GF-D8 (cell line): Measurements from ENCODE around the gene AK2.
A peak's percentile ranks its signal among the peaks of the same experiment; 100 is the strongest.
"Not testable (repeated sequence)": the region's sequence is repeated elsewhere in the genome, so short reads cannot be mapped to it uniquely, and the experiment has no call there.

Experiments
- DNase-seq: peaks from one replicate; lab custom pipeline; 2025; lab: John Stamatoyannopoulos, UW

Gene AK2

GRCh38 chr1:33050221-33051076 lies 13.8 kb upstream of the AK2 start:
- DNase-seq: no peak

DNA sequence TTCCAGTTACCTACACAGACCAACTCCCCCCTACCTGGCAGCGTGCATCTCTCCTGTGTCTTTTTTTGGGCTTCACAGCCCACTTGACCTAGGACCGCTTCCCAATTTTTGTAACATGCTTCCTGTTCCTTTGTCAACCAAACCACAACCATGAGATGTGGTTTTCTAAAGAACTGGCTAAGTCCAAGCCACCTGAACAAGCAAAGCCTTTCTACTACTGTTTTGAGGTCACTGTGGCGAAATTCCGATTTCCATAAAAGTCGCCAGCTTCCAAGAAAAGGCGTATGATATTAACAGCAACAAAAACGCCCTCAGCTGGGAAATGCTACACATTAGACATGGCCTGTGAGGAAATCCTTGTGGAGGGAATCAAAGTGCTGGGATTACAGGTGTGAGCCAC lies 12.7 kb upstream of the AK2 start:
- DNase-seq: peak; percentile 87

DNA sequence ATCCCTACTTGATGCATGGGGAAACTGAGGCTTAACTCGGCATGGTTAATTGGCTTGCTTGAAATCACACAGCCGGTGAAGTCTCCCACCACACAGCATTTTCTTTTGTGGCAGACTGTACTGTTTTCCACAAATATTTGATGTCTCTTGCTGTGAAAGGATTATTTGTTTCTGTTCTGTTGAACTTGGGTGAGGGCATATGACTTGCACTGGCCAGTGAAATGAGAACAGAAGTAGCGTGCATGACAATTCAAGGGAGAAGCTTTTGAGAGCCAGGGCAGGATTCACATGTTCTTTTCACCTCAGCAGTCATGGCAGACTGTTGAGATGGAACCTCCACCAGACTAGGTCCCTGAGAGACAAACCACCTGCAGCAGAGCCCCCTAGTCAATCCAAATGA lies 11.7 kb upstream of the AK2 start:
- no peak for DNase-seq

DNA sequence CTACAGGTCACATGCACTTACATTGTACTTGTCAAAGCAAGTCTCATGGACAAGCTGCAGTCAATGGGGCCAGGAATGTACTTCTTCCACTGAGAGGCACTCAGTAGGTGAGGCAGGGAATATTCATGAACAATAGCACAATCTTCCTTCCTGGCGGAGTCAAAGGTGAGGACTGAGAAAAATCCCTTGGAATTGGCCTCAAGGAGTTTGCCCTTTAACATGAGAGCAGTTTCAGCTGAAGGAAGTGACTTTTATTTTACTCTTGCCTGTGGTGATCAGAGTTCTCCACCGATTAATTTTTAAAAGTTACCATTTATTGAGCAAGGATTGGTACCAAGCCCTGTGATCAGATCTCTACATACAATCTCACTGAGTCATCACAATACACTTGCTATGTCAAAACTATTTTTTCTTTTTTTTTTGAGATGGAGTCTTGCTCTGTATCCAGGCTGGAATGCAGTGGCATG lies 11.2 kb upstream of the AK2 start:
- DNase-seq: no peak

DNA sequence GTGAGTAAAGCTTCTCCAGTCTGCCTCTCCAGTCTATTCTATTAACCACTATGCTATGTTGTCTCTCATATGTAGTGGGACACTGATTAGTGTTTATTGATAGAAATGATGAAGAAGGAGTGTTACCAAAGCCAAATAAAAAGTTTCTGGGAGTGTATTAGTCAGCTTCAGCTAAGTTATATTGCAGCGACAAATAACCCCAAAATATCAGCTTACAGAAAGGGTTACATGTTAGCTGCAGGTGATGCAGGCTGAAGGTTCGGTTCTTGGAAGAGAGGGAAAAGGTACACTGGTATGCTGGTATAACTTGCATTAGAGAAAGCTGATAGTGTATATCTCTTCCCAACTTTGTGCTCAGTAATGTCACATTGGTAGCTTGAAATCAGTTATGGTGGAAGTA lies 10.6 kb upstream of the AK2 start:
- DNase-seq: no peak

DNA sequence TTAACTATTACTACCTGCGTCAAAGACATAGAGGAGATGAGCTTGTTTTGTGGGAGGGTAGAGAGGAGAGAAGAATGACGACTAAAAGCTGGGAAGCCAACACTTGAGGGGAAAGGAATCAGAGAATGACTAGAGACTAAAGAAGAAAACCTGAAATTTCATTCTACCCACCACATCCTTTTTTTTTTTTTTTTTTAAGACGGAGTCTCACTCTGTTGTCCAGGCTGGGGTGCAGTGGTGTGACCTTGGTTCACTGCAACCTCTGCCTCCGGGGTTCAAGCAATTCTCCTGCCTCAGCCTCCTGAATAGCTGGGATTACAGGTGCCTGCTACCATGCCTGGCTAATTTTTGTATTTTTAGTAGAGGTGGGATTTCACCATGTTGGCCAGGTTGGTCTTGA lies 9.6 kb upstream of the AK2 start:
- not testable (repeated sequence) for DNase-seq

DNA sequence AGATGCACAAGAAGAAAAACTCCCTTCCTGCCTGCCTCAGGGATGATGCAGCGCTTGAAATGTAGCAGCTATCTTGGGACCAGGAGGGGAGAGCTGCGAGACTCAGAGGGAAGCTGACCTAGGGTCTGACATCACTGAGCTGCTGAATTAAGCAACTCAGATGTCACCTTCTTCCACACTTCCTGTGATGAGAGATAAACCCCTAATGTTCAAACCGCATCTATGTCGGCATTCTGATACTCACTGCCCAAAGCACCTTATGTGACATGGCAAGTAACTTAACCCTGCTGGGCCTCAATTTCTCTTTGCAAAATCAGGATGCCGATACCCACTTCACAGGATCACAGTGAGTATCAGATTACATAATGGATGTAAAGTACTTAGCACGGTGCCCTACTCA lies 9.1 kb upstream of the AK2 start:
- DNase-seq: peak; percentile 97

DNA sequence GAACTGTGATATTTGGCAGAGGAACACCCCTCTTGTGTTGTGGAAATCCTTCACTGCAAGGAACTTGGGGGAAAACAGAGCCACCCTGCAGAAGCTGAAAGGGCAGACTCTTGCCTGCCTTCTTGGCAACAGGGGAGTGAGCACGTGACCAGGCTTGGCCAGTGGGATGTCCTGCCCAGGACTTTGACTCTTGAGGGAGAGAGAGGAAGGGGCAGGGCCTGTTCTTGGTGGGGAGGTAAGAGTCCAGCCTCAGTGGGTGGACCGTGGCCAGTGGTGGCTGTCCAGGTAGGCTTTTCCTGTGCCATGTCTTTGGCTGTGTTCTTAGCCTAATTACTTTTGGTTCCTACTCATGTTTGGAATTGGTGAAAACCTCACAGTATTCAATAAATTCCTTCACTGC lies 8.6 kb upstream of the AK2 start:
- DNase-seq: no peak

GRCh38 chr1:33043267-33044092 lies 6.8 kb upstream of the AK2 start:
- no peak for DNase-seq

GRCh38 chr1:33042831-33043230 lies 6.1 kb upstream of the AK2 start:
- no peak for DNase-seq

DNA sequence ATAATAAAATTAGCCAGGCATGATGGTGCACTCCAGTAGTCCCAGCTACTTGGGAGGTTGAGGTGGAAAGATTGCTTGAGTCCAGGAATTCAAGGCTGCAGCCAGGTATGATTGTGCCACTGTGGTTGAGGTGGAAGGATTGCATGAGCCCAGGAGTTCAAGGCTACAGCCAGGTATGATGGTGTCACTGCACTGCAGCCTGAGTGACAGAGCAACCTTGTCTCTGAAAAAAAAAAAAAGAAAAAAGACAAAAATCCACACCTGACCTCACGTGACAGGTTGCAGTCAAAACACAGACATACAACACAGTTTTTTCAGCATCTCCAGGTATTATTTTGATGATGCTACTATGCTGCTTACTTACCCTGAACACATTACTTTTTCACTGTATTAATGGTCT lies 4.3 kb upstream of the AK2 start:
- no peak for DNase-seq

- DNase-seq: peak; percentile 83
These were observed 3.2 kb upstream of the AK2 start for GRCh38 chr1:33039840-33040239.

DNA sequence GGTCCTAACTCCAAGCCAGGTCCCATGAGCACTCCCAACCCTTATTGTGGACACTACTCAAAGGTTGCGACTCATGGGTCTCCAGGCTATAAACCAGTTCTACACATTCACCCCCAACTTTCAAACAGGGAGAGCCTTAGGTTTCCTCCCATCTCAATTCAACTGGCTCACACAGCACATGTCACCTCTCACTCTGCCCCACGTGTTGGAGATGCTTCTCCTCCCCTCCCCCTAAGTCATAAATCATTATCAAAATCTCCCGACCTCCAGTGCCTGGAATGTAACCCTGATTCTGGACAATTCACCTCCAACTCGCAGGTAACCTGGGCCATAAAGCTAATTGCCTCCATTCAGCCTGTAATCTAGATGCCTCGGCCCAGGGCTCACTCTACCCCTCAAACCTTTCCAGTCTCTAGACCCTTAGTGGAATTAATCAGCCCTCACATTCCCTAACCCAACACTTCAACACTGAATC lies 595 bp downstream of the AK2 start:
- no peak for DNase-seq

DNA sequence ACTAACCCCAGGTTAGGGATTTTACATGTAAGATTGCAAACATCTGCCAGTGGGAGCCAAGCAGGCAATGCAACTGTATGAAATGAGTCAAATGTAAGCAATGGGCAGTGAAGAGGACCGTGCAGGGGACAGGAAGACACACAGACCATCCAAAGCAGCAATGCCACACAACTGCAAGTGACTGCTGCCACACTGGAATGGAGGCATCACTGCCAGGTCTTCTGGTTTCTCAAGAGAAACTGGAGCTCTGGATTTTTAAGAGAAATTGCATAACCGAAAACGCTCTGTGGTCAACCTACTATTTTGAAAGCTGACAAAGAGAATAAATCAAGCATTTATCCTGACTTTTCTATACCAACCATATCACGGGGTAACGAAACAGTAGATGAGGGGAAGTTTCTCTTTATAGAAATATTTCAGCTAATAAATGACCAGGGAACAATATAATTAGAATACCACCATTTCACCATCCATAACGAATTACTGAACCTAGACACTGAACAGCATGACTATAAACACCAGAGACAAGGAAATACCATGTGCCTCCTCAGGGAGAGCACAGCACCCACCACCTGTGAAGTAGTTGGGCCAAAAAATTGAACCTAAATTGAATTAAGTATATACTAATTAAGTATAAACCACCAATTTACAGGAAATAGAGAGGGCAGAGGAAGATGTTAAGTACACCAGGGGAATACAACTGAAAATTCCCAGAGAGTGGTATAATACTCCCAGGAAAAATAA lies 4.4 kb downstream of the AK2 start:
- DNase-seq: peak; percentile 75

- DNase-seq: peak; percentile 16
These were observed 5.2 kb downstream of the AK2 start for GRCh38 chr1:33031506-33031905.

DNA sequence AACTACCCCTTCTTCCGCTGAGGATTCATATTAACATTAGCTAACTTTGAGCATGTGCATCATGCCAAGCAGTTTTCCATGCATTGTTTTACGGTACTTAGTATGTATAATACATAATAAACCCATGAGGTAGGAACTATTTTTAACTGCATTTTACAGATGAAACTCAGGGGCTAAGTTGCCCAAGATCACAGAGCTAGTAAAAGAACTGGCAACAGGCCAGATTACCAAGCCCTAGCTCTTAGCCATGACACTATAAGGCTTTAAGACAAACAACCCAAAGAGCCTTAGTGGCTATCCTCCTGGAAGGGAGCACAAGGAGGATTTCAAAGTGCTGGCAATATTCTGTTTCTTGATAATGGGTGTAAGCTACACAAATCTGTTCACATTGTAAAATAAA lies 6.1 kb downstream of the AK2 start:
- no peak for DNase-seq

DNA sequence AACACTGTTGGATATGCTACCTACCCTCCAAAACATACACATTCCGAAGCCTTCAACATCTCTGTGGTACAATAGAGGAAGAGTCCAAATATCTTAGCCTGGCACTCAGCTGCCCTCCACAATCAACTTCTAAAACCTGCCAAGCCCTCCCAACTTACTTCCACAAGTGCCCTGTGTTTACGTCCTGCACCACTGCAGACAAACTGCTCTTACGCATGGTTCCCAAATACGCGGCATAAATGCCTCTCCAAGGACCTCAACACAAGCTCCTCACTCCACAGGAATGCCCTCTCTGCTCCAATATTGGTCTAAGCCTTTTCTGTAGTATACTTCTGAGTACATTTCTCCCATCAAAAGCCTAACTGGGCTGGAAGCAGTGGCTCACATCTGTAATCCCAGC lies 6.8 kb downstream of the AK2 start:
- DNase-seq: no peak

DNA sequence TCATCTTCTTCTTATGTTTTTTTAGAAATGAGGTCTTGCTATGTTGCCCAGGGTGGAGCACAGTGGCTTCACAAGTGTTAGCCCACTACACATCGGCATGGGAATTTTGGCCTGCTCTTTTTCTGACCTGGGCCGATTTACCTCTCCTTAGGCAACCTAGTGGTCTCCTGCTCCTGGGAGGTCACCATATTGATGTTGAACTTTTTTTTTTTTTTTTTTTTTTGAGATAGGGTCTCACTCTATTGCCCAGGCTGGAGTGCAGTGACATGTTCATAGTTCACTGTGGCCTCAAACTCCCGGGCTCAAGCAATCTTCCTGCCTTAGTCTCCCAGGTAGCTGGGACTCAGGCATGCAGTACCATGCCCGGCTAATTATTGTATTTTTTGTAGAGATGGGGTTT lies 7.5 kb downstream of the AK2 start:
- no peak for DNase-seq

DNA sequence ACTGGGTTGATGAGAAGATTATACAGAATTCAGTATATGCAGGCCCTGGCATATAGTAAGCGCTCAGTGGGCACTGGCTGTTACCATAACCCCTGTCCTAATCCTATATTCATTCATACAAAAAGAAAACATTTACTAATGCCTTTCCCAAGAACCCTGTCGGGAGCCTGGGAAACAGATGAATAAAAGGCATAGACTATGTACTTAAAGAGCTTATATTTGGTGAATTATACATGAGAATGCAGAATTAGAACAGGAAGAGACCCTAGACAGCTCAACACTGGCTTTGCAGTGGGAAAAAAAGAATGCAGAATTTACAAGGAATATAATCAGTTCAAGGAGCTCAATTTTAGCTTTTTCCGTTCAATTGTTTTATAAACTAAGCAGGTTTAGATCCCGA lies 10.9 kb downstream of the AK2 start:
- no peak for DNase-seq

DNA sequence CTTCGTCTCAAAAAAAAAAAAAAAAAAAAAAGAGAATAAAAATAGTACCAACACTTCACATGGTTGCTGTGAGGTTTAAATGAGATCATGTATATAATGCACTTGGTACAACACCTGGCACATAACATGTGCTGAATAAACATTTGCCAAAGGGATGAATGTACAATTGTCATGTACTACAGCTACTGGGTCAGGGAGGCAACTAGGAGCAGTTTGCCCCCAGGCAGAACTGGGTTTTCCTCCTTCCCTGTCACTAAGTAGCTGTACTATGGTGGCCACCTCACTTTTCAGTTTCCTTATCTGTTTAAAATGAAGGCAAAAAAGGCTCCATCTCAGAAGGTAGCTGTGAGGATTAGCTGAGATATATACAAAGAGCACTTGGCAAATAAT lies 11.5 kb downstream of the AK2 start:
- DNase-seq: no peak

DNA sequence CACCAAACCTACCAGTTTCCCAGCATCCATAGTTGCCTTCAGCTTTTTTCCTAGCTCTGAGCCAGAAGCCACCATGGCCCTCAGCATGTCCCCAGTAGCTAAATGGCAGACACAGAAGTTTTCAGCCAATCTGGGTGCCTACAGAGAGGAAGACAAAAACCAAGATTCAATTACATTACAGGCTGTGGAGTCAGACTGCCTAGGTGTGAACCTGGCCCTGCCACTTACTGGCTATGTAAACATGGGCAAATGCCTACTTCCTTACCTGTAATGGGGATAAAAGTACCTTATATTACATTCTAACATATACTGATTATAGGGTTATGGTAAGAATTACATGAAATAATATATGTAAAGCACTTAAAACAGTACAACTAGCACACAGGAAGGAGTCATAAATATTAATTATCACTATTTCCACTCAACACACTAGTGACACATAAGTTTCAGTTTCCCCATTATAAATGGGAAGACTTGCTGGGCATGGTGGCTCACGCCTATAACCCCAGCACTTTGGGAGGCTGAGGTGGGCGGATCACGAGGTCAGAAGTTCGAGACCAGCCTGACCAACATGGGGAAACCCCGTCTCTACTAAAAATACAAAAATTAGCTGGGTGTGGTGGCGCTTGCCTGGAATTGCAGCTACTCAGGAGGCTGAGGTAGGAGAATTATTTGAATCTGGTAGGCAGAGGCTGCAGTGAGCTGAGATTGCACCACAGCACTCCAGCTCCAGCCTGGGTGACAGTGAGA lies 12.1 kb downstream of the AK2 start:
- DNase-seq: not testable (repeated sequence)
